Nucleus accumbens (tissue), 56 donors: ENCODE data around the gene ZNF624.
"Not testable (repeated sequence)": the region's sequence is repeated elsewhere in the genome, so short reads cannot be mapped to it uniquely, and the experiment has no call there.

Source experiments
- DNase-seq, 56 donors: peaks; one replicate each; lab custom pipeline; 2025; lab: John Stamatoyannopoulos, UW

Gene ZNF624

DNA sequence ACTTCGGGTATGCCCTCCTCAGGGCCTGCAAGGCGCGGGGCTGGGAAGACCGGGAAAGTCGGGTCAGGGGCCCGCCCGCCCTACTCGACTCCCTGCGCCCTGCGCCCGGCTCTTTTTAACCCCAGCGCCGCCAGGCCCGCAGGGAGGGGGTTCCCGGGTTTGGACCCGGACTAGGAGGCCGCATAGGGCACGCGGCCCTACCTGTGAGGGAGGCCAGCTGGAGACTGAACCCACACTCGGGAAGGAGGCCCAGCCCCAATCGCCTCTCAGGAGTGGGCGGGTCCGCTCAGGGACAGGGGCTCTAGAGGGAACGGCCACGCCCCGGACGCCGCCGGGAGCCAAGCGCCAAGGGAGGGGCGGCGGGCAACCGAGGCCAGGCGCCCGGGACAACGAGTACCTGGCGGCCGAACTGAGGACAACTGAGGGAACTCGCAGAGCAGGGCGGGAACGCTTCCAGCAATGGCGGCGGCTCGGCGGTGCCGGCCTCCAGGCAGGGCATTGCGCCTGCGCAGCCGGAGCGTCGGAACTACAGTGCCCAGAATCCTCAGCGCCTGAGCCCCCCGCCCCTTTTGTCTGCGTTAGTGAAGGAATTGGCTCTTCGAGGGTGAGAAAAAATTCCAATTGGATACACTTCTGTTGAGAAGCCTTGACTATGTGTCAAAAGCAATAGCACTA is at the start of gene ZNF624:
ZNF624 (minus strand) TSS at position 484 of the 675 bp plus-strand sequence.
- DNase-seq, result peak; percentile 44 to 94 (median 86)

GRCh38 chr17:16697603-16698002 is 44.0 kb upstream of the ZNF624 start:
- not testable (repeated sequence) for DNase-seq

DNA sequence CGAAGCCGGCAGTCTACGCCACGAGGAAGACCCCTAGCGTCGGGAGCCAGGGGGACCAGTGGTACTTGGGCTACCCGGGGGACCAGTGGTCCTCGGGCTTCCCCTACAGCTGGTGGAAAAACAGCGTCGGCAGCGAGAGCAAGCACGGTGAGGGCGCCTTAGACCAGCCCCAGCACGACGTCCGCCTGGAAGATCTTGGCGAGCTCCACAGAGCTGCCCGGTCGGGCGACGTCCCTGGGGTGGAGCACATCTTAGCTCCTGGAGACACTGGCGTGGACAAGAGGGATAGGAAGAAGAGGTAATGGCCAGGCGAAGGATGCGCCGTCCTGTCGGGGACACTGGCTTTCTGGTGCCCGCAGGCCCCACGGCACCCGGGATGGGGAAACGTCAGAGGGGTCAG is 36.8 kb upstream of the ZNF624 start:
- not testable (repeated sequence) for DNase-seq

GRCh38 chr17:16689731-16690281 is 36.2 kb upstream of the ZNF624 start, which contains the start of gene CCDC144A:
Gene CCDC144A, plus strand, starts transcription at chr17:16690241. Its CDS starts 160 bp downstream, at chr17:16690401.
- DNase-seq, result peak in 3 of 56 donors; percentile 42 to 74 (median 56)

DNA sequence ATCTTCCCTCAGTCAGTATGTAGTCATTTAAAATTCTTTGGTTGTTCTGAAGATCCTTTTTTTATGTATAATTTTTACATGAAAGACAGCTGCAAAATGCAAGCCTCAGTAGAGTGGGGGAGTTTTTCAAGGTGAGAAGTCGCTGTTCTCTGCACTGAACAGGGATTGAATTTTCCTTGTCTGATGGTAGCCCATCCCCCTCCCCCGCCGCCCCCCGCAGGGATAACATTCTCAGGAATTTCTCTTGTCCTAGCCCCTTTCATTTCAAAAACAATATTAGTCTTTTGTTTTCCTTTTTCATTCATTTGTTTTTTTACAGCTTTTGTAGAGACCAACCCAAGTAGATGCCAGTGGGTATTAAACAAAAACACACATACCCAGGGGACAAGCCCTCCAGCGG is 33.5 kb upstream of the ZNF624 start:
- not testable (repeated sequence) for DNase-seq

GRCh38 chr17:16686019-16686418 is 32.4 kb upstream of the ZNF624 start:
- not testable (repeated sequence) for DNase-seq

DNA sequence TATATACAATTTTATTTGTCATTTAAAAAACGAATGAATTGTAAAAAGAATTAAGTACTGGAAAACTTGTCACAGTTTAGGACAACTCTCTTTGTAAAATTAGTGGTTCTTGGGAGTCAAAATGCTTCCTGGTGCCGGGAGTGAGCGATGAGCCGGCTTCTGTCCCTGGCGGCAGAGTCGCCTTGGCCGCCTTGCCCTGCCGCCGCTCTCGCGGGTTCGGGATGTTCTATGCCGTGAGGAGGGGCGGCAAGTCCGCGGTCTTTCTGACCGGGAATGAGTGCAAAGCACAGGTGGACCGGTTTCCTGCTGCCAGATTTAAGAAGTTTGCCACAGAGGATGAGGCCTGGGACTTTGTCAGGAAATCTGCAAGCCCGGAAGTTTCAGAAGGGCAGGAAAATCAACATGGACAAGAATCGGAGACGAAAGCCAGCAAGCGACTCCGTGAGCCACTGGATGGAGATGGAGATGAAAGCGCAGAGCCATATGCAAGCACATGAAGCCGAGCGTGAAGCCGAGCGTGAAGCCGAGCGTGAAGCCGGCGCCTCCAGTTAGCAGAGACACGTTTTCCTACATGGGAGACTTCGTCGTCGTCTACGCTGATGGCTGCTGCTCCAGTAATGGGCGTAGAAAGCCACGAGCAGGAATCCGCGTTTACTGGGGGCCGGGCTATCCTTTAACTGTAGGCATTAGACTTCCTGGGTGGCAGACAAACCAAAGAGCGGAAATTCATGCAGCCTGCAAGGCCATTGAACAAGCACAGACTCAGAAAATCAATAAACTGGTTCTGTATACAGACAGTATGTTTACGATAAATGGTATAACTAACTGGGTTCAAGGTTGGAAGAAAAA is 29.9 kb upstream of the ZNF624 start:
- not testable (repeated sequence) for DNase-seq

DNA sequence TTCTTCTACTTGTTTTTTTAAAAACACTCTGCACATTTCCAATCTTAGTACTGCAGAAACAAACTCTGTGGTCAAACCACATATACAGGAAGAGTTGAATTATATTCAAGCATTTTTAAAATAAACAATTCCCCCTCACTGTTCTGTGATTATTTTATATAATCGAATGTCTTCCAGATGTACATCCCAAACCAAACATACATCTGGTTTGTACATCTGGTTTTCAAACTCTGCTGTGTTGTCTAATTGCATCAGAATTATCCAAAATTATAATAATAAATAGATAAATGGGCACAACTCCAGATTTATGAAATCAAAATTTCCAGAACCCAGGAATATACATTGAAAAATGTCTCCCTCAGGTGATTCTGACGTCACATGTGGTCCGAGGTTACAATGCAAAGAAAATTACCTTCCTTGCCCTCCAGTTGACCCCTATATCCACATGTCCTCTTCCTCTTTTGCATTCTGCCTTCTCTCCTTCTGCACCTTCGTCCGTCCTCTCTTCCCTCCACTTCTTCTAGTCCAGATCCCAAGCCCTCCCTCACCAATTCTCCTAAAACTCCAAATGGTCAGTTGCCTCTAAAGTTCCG is 23.1 kb upstream of the ZNF624 start:
- DNase-seq, result no peak

DNA sequence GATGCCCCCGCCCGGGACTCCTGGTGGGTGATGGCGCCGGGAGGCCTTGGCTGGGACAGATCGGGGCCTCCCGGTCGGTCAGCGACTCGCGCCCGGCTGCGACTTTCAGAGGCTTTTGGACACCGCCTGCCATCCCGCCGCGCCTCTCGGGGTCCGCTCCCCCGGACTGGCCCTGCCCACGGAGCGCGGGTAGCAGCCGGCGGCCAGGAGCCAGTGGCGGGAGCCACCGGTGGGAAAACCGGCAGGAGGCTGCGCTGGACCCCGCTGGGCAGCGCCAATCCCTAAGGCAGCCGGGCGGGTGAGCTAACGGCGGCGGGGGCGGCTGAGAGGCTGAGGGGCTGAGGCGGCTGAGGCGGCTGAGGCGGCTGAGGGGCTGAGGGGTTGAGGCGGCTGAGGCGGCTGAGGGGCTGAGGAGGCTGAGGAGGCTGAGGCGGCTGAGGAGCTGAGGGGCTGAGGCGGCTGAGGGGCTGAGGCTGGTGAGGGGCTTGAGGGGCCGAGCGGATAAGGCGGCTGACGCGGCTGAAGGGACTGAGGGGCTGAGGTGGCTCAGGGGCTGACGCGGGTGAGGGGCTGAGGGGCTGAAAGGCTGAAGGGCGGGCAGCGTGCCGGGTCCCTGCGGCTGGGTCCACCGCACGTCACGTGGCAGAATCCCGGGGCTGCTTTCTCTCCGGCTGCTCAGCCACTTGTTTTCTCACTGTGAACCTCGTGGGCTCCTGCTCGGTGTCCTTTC is 13.4 kb upstream of the ZNF624 start:
- DNase-seq, result peak in 41 of 56 donors; percentile 4 to 70 (median 30)

DNA sequence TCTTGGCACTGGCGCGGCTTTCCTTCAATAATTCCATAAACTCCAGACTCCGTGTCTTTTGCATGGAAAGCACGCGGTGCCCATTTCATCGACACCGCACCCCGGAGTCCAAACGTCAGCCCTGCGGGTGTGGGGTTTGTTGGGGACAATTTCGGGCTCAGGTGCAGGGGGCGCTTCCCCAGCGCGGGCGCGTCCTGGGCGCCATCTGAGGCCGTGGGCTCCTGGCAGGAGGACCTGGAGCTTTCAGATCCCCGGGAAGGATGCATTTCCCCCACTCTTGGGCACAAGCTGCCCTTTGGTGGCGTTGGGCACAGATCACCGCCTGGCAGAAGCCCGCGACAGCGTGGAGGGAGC is 12.9 kb upstream of the ZNF624 start:
- not testable (repeated sequence) for DNase-seq

DNA sequence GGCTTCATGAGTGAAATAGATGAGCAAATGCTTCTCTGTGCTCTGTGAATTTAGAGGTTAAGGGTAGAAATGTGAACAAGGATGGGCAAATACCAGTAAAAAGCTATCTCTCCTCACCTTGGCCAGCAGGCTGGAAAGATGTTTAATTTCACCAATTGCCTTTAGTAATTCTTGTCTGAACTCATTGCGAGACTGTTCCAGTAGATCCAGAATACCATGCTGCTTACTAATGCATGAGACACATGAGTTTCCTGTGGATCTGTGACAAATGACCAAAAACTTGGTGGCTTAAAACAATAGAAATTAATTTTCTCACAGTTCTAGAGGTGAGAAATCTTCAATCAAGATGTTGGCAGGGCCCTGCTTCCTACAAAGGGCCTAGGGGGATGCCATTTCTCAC is 9.3 kb upstream of the ZNF624 start:
- DNase-seq, result no peak

- DNase-seq, result no peak
Measured at GRCh38 chr17:16661217-16661616, 7.6 kb upstream of the ZNF624 start.

- peak in 1 of 56 donors; percentile 52 for DNase-seq
Measured at GRCh38 chr17:16652847-16653366, 743 bp downstream of the ZNF624 start.

DNA sequence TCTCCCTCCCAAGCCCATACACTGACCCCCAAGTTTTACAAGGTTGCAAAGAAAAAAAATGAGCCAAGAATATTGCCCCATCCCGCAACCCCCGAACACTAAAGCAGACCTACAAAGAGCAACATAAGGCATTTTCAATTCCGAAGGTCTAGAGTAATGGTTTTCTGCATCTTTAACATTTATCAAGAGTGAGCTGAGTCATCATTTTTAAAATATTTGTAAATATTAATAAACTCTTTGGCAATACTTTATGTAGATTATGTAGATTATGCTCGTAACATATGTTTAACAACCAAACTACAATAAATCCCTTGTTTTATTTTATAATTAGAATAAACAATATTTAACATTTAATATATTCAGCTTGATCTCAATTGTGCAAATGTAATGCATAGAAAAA is 1.4 kb downstream of the ZNF624 start:
- no peak for DNase-seq

- no peak for DNase-seq
Measured at GRCh38 chr17:16649585-16649984, 4.1 kb downstream of the ZNF624 start.

GRCh38 chr17:16639438-16639837 is 14.2 kb downstream of the ZNF624 start:
- DNase-seq, result no peak

- DNase-seq, result no peak
Measured at GRCh38 chr17:16623282-16623681, 30.4 kb downstream of the ZNF624 start.

GRCh38 chr17:16622540-16623277 is 30.9 kb downstream of the ZNF624 start:
- DNase-seq, result no peak

DNA sequence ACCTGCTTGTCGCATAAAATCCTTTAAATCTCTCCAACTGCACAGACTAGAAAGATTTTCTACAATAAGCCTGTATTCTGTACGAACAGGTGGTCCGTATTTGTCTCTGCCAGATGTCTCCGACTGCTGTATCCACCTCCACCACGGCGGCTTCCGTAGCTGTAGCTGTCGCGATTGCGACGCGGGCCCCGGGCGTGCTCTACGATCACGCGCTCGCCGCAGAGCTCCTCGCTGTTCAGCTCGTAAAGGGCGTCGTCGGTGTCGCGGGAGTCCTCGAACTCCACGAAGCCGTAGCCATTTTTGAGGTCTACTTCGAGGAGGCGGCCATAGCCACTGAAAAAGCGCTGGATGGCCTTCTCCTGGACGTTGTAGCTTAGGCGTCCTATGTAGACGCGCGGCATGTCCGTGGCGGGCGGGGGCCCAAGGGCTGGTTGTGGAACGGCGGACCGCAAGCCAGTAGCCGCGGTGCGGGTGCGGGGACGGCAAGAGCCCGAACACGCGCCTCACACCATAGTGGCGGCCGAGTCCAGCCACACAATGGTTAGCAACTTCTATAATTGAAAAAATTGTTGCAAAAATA is 36.1 kb downstream of the ZNF624 start:
- DNase-seq, result no peak
